Measurements from ENCODE around the gene IL17C.
"Not testable (repeated sequence)": the region's sequence is repeated elsewhere in the genome, so short reads cannot be mapped to it uniquely, and the experiment has no call there.

Gene IL17C, protein sequence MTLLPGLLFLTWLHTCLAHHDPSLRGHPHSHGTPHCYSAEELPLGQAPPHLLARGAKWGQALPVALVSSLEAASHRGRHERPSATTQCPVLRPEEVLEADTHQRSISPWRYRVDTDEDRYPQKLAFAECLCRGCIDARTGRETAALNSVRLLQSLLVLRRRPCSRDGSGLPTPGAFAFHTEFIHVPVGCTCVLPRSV
- 1.1 to 2.0 reads per million in 2 donors for total RNA-seq

DNA sequence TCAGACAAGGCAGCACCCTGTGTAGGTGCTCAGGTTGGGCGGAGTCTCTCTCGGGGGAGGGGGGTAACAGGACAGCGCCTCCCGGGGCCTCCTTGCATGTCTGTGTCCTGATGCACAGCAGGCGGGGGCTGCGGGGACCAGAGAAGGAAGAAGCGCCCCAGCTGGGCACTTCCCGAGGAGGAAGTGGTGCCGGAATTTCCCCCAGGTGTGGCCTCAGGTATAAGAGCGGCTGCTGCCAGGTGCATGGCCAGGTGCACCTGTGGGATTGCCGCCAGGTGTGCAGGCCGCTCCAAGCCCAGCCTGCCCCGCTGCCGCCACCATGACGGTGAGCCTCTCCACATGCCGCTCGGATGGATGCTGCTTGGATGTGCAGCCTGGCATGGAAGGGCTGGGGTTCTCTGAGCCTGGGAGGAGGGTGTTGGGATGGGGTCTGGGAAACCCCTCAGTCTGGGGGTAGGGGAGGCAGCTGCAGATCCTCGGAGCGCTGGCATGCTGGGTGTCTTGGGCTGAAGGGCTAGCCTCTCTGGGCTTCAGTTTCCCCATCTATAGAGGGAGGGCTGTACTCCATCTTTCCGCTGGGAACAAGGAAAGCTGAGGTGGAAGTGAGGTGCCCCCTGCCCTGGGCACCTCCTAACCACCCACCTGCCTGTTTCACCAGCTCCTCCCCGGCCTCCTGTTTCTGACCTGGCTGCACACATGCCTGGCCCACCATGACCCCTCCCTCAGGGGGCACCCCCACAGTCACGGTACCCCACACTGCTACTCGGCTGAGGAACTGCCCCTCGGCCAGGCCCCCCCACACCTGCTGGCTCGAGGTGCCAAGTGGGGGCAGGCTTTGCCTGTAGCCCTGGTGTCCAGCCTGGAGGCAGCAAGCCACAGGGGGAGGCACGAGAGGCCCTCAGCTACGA is at the start of gene IL17C:
IL17C (plus strand) TSS at position 250 of the 908 bp plus-strand sequence; CDS start at position 320, 70 bp downstream.
- no peak for DNase-seq

DNA sequence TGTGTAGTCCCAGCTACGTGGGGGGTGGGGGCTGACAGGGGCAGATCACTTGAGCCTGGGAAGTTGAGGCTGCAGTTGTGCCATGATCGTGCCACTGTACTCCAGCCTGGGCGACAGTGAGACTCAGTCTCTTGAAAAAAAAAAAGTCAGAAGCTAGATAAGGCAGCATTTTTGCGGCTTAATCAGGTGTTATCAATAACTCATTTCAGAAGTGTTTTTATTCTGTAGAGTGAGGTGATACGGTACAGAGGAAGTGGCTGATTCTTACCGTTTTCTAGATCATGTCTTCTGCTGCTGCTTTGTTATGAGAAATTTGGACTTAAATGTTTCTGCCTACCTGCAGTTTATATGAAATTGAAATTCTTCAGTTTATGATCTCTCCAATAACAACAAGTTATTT is 49.6 kb upstream of the IL17C start:
- DNase-seq = no peak

DNA sequence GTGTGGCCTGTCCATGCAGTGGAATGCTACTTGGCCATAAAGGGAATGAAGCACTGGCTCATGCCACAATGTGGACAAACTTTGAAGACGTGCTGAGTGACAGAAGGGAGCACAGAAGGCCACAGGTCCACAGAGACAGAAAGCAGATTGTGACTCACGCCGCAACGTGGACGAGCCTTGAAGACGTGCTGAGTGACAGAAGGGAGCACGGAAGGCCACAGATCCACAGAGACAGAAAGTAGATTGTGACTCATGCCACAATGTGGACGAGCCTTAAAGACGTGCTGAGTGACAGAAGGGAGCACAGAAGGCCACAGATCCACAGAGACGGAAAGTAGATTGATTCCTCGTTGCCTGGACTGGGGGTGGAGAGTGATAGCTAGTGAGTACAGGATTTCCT is 48.9 kb upstream of the IL17C start:
- no peak for DNase-seq

DNA sequence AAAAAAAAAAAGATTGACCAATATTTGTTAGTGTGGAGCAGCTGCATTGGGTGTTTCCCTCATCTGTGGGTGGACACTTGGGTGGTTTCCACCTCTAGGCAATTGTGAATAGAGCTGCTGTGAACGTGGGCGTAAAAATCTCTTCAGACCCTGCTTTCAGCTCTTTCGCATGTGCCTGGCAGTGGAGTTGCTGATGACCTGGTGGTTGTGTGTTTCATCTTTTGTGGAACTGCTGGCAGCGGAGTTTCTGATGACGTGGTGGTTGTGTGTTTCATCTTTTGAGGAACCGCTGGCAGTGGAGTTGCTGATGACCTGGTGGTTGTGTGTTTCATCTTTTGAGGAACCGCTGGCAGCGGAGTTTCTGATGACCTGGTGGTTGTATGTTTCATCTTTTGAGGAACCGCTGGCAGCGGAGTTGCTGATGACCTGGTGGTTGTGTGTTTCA is 46.8 kb upstream of the IL17C start:
- DNase-seq = no peak

DNA sequence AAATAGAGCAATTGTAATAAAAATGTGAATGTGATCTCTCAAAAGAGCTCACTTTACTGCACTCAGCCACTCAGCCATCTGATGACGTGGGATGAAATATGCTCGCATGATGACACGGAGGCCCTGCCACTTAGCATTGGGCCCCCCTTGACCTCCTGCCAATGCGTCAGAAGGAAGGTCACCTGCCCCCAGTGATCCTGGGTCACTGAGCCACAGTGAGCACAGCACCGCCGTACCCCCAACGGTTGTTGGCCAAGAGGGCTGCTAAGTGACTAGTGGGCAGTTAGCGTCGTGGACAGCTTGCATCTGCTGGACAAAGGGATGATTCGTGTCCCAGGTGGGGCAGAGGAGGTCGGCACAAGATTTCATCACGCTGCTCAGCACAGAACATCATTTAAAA is 45.3 kb upstream of the IL17C start:
- DNase-seq = no peak

DNA sequence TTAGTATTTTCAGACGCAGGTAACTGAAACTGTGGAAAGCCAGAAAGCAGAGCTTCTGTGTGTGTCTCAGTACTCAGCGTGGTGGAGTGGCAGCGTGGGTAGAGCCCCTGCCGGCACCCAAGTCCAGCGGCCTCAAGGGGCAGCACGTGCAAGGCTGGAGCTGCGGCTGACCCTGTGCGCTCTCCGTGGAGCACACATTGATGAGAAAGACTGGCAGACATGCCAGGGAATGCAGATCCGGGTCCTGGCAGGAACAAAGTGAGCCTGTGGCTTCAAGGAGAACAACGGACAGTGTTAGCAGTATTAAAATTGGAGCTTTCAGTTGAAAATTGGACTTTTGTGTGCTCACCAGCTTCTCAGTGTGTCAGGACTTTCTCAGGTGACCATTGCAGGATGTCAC is 44.9 kb upstream of the IL17C start:
- DNase-seq = no peak

DNA sequence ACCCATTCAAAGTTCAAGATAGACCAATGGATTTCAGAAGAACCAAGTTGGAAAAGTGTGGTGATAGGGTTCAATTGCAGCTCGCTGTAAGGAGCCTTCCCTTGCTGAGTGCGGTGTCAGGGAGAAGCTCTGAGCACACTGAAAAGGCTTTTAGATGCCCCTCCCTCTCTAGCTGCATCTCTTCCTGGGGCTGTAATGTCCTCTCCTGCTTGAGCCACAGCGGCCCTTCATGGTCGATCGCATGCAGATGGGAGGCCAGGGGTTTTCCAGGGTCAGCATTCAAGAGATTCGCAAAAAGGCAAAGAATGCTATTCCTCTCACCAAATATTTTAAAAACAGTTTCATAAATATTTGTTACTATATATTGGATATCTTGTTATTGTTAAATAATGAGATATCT is 44.5 kb upstream of the IL17C start:
- DNase-seq = no peak

DNA sequence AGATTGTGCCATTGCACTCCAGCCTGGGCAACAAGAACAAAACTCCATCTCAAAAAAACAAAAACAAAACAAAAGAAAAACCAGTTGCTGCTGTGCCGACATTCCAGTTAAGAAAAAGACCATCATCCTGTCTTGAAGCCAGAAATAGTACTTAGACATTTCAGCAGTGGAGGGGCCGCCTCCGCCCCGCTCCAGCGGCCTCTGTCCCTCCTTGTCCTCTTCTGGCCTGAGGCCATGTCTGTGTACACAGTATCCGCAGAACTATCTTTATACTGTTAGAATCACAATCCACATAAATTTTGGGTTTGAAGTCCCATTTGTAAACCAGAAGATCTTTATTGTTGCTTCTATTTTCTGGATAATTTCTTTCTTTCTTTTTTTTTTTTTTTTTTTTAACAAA is 43.3 kb upstream of the IL17C start:
- DNase-seq = no peak

DNA sequence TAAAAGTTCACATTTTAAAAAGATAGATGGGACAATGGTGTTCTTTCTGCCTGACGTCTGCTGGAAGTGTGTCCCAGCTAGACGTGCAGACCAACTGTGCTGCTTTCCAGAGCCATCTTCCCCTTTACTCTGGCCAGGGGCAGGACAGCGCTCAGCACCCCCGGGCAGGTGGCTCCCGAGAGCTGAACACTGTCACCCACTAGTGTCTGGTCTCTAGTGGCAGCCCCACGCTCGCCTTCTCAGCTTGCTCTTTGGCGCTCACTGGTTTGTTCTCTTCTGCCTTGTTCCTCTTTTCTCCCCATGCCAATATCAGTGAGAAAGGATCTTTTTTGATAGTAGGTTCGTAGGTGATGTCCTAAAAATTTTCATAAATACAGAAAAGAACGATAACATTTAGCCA is 42.5 kb upstream of the IL17C start:
- no peak for DNase-seq

DNA sequence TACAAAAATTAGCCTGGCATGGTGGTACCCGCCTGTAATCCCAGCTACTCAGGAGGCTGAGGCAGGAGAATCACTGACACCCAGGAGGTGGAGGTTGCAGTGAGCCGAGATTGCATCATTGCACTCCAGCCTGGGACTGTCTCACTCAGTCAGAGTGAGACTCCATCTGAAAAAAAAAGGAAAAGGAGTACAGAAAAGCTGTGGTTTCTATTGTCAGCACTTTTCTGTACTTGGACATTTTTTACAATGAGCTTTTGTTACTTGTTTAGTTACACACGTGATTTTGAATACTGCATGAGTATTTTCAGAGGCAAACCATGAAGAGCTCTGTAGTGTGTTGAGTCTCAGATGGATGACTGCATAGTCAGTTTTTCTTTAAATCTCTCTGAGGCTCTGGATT is 41.9 kb upstream of the IL17C start:
- no peak for DNase-seq

DNA sequence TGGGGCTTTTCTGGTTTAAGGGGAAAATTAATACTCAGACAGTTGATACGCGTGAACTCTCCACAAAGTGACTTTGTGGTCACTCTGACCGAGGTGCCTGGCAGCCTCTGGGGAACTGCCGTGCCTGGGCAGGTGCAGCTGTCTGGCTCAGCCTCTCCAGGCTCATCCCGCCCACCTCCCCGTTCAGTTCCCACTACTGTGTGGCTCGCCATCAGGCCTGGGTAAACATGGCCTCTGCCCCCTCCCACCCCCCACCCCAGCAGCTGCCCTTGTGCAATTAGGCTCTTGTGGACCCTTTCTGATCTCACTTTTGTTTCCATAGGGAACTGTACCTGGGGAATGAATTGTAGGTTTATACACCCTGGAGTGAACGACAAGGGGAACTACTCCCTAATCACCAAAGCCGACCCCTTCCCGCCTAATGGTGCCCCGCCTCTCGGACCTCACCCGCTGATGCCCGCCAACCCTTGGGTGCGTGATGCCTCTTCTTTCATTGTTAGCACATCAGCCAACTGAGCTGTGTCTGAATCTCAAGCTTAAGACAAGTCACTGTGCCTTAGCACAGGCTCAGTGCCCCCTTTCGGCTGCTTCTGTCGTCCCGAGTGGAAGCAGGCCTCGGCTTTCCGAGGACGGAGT is 40.4 kb upstream of the IL17C start:
- DNase-seq = no peak

DNA sequence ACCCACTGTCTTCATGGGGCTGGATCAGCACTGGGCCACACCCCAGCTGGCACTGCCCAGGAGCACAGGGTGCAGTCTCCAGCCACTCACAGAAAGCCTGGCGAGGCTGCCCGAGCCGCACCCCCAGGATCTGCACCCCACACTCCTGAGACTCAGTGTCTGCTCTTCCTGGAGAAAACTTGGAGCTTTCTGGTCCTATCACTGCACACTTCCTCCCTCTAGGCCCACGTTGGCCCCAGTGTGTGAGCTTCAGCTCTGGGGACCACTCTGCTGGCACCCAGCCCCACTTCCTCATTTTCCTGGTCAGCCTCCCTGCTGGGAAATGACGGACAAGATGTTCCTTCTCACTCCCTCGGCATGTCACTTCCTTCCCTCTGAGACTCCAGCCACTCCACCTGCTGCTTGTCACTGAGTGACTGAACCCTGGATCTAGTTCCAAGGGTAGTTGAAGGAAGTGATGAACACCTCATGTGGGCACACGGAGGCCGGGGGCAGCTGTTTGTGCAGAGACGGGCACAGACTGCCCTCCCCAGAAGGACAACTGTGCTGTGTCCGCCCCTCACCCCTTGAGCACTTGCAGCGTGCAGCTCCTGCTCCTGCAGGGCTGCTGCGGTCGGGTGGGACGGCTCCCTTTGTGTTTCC is 39.2 kb upstream of the IL17C start:
- no peak for DNase-seq

DNA sequence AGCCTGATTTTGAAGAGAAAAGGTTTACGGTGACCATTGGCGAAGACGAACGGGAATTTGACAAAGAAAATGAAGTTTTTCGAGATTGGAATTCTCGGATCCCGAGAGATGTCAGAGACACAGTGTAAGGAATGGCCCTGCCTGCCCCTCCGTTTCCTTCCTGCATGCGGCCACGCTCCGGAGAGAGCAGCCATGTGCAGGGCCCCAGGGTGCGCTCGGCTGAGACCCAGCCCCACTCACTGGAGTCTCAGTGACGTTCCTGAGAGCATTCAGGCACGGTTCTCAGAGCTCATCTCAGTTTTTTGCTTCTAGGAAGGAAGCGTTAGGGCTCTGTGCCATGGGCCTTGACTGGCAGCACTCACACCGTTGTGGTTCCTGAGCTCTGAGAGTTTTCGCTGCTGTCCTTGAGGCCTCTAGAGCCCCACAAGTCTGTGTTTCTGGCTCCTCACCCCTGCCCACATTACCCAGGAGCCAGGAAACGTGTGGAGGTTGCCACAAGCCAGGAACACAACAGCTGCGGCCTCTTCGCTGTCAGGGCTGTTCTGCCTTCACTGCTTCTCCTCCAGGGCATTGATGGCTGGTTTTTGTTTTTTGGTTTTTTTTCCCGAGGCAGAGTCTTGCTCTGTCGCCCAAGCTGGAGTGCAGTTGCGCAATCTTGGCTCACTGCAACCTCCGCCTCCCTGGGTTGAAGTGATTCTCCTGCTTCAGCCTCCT is 38.4 kb upstream of the IL17C start:
- no peak for DNase-seq

DNA sequence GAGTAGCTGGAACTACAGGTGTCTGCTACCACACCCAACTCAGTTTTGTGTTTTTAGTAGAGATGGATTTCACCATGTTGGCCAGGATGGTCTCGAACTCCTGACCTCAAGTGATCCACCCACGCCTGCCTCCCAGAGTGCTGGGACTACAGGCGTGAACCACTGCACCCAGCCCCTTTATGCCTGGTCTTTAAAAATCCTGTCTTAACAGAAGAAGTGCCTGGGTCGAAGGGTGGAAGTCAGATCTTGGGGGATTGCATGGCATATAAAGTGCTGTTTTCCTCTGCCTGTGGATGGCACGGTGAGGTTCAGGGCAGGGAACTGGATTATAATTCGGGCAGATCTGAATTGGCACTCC is 37.9 kb upstream of the IL17C start:
- no peak for DNase-seq

DNA sequence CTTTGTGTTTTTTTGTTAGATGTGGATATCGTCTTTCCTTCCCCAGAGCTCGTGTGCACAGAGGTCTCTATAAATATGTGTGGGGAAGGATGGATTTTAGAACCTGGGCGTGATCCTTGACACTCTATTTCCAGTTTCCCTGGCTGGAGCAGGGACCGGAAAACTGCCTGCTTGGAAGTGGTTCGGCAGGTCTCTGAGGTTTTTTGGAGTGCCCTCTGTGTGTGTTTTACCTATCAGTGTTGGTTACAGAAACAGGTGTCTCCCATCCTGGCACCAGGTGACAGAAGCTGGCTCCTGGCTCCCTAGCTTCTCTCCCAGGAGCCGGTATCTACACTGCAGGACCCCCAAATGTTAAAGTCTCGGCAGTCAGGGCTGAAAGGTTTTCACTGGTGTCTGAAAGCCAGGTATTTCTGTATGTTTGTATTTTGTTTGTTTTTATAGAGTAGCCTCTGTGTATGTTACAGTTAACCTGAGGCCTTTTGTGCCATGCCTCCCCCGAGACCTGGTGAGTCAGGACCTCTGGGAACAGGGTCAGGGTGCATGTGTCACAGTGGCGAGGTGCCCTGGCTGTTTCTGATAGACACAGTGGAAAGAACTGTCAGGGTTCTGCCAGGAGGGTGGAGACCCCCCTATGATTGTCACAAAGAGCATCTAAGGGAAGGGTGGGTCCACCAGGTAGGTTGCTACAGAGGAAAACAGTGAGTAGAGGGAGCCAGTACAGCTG is 36.9 kb upstream of the IL17C start:
- DNase-seq = no peak

DNA sequence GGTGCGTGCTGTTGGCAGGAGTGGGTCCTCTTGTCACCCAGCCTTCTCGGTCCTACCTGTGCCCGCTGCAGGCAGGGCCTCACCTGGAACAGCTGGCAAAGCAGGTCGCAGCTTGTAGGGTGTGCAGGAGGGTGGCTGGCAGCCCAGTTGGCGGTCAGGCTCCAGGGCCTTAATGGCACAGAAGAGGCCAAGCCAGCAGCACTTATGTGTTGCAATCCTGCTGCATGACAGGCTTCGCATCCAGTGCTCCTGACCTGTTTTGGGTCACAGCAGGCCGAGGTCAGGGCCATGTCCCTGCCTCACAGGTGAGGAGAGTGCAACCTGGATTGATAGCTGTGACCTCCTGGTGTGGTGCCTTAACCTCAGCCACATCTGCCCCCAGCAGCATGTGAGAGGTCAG is 36.3 kb upstream of the IL17C start:
- no peak for DNase-seq

DNA sequence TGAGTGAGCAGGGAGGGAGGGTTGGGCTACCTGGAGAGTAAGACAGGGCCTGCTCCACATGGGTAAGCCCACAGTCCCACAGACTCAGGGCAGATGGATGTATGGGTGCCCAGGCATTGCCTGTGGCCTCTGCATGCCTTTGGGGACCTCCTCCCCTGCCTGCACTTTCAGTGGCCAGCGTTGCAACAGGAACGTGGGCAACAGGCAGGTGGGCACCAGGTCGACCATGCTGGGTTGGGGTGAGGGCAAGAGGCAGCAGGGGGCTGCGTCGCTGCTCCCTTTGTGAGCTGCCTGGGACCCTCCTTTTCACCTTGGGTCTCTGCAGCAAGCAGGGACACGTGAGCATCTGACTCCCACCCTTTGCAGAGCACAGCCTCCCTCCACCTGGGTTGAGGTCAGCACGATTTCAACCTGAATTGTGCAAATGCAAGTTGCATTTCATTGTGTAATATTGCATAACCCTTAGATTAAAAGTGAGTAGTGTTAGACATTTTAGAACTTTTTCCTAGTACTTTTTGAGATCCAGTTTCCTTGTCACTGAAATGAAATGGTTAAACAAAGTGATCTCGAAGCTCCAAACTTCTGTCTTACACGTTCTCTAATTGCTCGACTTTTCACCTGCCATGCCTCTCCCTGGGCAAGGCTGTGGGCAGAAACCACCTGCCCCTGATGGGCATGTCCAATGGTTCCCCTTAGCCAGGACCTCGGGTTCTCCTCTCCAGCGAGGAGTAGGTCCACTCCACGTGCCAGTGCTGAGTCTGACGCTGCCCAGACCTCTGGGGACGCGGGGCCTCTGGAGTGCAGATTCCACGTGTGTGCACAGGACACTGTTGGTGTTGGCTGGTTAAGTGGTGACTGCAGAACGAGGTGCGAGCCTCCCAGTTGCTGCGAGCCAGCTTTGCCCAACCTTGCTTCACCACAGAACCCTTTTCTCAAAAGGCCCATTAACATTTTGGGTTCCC is 32.9 kb upstream of the IL17C start:
- no peak for DNase-seq

DNA sequence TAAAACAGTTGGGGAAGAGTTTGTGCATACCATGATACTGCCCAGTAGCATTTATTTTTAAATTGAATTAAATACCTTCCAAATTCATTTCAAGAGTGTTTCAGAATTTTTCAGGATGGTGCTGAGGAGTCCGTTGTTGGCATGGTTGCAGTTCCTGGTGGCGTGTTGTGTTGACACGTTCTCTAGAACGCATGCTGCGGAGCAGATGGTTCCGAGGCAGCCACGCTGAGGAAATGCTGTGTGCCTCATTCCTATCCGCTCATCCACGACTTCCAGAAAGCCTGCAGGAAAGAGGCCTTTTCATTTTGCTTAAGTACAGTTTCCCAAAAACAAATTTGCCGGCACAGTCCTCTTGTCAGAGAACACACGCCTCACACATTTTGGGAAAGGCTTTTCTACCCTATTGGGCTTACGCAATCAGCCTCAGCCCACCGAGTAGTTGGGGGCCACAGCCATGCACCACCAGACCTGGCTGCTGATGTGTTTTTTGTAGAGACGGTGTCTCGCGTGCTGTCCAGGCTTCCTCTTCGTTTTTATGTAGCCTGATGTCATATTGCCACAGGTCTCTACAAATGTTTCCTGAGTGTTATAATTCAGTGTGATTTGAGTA is 32.1 kb upstream of the IL17C start:
- no peak for DNase-seq

DNA sequence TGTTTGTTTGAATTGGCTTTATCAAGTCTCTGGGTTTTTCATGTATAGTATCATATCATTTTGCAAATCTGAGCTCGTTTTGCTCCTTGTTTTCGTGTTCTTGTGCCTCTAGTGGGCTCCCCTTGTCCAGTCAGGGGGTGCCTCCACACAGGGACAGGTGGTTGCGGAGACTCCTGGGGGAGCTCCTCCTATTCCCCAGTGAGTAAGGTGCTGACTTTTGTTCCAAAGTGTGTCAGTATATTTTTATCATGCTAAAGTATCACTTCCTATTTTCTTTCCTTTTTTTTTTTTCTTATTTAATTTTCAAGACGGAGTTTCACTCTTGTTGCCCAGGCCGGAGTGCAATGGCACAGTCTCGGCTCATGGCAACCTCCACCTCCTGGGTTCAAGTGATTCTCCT is 30.3 kb upstream of the IL17C start:
- DNase-seq = no peak

DNA sequence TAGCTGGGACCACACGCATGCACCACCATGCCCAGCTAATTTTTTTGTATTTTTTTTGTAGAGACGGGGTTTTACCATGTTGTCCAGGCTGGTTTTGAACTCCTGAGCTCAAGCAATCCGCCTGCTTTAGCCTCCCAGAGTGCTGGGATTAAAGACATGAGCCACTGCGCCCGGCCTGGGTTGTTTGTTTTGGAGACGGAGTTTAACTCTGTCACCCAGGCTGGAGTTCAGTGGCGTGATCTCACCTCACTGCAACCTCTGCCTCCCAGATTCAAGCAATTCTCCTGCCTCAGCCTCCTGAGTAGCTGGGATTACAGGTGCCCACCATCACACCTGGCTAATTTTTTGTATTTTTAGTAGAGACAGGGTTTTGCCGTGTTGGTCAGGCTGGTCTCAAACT is 28.9 kb upstream of the IL17C start:
- DNase-seq = not testable (repeated sequence)

All from activated gamma-delta T cell (primary cell).